ENCODE results near the gene ELAC2.

The ELAC2 gene

DNA sequence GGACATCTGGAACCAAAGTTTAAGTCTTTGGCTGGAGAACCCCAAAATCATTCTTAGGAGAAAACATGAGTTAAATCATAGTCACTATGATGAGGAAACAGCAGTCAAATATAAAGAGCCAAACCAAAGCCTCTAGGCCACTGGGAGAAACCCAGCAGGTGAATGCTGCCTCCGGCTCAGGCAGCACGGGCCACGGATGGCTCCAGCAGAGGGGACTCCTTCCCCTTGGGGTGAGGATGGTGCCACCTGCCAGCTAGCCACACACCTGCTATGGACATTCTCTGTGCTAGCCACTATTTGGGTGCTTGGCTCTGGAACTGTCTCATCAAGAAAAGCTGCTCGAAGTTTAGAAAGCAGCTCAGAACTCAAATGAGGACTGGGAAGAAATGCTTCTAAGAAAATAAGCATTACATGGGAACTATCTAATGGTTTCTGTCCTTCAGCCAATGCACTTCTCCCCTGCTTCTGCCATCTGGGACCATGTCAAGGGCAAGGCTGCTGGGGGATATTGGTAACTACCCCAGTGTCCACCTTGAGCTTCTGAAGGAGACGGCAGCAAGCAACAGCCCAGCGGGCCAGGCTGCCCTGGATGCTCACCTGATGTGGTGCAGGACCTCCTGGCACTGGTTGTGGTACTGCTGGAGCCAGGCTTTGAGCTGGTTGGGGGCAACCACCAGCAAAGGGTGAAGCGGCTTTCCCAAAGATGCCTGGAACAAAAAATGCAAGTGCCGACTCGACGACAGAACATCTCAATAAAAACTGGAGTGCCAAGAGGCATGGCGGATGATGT lies 22.5 kb downstream of the ELAC2 start:
- TF ChIP-seq, protein P1, sequence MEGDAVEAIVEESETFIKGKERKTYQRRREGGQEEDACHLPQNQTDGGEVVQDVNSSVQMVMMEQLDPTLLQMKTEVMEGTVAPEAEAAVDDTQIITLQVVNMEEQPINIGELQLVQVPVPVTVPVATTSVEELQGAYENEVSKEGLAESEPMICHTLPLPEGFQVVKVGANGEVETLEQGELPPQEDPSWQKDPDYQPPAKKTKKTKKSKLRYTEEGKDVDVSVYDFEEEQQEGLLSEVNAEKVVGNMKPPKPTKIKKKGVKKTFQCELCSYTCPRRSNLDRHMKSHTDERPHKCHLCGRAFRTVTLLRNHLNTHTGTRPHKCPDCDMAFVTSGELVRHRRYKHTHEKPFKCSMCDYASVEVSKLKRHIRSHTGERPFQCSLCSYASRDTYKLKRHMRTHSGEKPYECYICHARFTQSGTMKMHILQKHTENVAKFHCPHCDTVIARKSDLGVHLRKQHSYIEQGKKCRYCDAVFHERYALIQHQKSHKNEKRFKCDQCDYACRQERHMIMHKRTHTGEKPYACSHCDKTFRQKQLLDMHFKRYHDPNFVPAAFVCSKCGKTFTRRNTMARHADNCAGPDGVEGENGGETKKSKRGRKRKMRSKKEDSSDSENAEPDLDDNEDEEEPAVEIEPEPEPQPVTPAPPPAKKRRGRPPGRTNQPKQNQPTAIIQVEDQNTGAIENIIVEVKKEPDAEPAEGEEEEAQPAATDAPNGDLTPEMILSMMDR (conservative IDR thresholded peaks at IDR 0.05; ENCODE audit: control insufficient read depth, insufficient read depth, low read depth, low read length), result no peak
- no peak for DNase-seq (ENCODE audit: low read depth)
- H3K4me3 ChIP-seq (ENCODE audit: control insufficient read depth, low read depth, low read length), result no peak overlapping the region

DNA sequence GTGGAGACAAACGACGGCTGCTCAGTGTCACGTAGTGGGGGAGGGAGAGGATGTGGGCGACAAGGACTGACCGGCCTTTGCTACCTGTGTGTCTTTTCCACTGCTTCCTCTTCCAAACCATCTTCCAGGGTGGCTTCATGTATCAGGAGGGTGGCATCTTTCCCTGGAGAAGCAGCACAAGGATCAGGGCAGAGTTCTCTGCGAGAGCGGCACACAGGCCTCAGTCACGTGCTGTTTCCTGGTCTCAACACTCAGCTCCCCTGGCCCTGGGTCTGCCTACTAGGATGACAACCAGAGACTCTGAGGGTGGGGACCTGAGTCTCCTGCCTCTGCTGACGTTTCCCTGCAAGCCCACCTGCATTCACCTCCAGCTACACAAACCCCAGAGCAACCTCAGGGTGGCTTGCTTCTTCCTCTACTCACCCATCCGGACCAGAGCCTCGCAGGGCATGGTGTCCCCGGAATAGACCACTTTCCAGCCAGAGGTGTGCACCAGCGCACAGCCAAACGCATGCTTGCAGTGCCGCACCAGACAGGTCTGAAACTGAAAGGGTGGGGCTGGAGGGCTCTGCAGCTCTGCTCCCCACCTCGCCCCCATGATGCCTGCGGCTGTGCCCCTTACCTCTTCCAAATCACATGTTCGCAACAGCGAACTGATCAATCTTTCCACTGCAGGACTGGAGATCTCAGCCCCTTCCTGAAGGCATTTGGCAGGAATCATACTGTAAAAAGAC lies 23.3 kb downstream of the ELAC2 start:
- TF ChIP-seq, protein P1 (conservative IDR thresholded peaks at IDR 0.05; ENCODE audit: control insufficient read depth, insufficient read depth, low read depth, low read length), result no peak
- H3K4me3 ChIP-seq (ENCODE audit: control insufficient read depth, low read depth, low read length), result no peak overlapping the region
- no peak for DNase-seq (ENCODE audit: low read depth)

DNA sequence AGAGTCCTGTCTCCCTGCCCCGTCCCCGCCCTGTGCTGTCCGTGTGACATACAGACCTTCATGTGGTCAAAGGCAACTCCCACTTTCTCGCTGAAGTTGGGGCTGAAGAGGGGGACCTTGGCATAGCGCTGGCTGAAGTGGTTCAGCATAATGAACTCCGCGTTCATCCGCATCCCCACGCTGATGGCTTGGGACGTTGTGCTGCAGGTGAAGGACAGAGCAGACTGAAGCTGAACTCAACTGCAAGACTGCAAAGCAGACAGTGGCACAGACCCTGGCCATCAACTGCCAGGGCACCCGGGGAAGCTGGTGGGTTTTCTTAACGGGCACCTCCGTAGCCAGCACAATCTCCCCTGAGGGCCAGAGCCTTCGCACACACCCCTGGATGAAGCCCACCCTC lies 24.2 kb downstream of the ELAC2 start:
- TF ChIP-seq, protein P1 (conservative IDR thresholded peaks at IDR 0.05; ENCODE audit: control insufficient read depth, insufficient read depth, low read depth, low read length), result no peak
- no peak for DNase-seq (ENCODE audit: low read depth)
- H3K4me3 ChIP-seq (ENCODE audit: control insufficient read depth, low read depth, low read length), result no peak overlapping the region

DNA sequence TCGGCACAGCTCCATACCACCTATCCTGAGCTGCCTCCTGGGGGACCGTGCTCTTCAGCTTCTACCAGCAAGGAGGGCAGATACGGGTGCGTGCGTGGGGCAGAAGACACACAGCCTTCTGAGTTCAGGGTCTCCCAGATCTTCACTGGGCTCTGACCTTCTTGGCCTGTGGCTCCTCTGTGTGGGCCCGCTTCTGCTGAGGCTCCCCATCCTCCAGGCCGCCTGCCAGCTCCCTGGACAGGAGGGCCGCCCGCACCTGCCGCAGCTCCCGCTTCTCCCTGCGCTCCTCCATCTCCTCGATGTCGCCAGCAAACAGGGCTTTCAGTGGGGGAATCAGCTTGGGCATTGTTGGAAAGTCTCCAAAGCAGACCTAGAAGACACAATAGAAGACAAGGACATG lies 25.2 kb downstream of the ELAC2 start:
- H3K4me3 ChIP-seq (ENCODE audit: control insufficient read depth, low read depth, low read length), result no peak overlapping the region
- DNase-seq (ENCODE audit: low read depth), result no peak
- TF ChIP-seq, protein P1 (conservative IDR thresholded peaks at IDR 0.05; ENCODE audit: control insufficient read depth, insufficient read depth, low read depth, low read length), result no peak

DNA sequence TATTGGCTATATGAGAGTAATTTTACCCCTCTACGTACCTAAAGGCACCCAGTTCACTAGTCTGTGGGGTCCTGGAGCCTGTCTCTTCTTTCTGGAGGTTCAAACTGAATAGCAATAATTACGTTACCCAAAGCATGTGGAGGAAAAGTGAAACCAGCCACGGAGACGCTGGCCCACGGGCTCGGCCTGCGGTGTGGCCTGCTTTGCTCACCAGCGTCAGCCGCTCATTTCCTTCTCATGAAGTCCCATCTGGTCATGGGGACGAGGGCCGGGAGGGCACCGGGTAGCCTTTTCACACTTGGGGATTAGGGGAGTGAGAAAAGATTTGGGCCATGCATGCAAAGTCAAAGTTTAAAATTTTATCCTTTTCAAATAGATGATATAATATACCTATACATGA lies 26.9 kb downstream of the ELAC2 start:
- DNase-seq (ENCODE audit: low read depth), result no peak
- no peak overlapping the region for H3K4me3 ChIP-seq (ENCODE audit: control insufficient read depth, low read depth, low read length)
- TF ChIP-seq, protein P1 (conservative IDR thresholded peaks at IDR 0.05; ENCODE audit: control insufficient read depth, insufficient read depth, low read depth, low read length), result no peak

DNA sequence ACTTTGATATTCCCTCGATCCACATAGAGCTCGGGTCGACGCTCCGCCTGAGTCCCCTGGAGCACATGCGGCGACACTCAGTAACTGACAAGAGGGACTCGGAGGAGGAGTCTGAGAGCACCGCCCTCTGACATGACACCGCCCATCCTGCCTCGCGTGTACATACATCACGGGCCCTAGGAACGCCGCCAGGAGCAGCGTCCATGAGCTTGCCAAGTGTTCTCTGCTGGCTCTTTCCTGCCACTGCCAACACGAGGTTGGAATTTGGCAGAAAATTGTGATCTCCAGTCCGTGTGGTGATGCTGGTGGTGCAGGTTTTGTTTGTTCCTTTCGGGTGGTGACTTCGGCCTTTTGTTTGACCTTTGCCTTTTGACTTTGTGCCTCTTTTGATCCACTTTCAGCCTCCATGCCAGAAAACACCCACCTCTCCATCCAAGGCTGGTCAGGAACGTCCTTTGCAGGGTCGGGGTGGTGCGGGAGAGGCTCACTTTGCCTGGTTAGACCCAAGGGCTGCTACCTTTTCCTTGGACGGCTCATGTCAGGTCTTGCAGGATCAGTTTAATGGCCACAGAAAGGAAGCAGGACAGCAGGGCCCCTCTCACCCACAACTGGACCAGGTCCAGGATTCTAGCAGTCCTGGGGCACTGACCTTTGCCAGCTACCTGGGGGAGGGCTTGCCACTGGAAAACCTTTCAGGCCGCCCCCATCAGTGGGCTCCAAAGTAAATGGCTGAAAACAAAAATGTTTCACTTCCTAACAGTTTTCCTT lies 27.6 kb downstream of the ELAC2 start:
- TF ChIP-seq, protein P1 (conservative IDR thresholded peaks at IDR 0.05; ENCODE audit: control insufficient read depth, insufficient read depth, low read depth, low read length), result no peak
- H3K4me3 ChIP-seq (ENCODE audit: control insufficient read depth, low read depth, low read length), result no peak overlapping the region
- DNase-seq (ENCODE audit: low read depth), result no peak
